Measurements from ENCODE around the gene SLCO4A1.
A peak's percentile ranks its signal among the peaks of the same experiment; 100 is the strongest.

The SLCO4A1 gene

GRCh38 chr20:62701161-62702012 lies 59.1 kb downstream of the SLCO4A1 start:
- DNase-seq (ENCODE audit: low read depth in 3 of 3): no peak

GRCh38 chr20:62702013-62702300 lies 59.7 kb downstream of the SLCO4A1 start:
- no peak for DNase-seq (ENCODE audit: low read depth in 3 of 3)

- no peak for DNase-seq (ENCODE audit: low read depth in 3 of 3)
Observed at GRCh38 chr20:62702895-62703852, 60.9 kb downstream of the SLCO4A1 start.

- no peak for DNase-seq (ENCODE audit: low read depth in 3 of 3)
Observed at GRCh38 chr20:62703853-62704228, 61.5 kb downstream of the SLCO4A1 start.

- DNase-seq (ENCODE audit: low read depth in 3 of 3): no peak
Observed at GRCh38 chr20:62704341-62704948, 62.1 kb downstream of the SLCO4A1 start.

- no peak for DNase-seq (ENCODE audit: low read depth in 3 of 3)
Observed at GRCh38 chr20:62705627-62706026, 63.3 kb downstream of the SLCO4A1 start.

- DNase-seq (ENCODE audit: low read depth in 3 of 3): no peak
Observed at GRCh38 chr20:62706344-62706743, 64.0 kb downstream of the SLCO4A1 start.

- no peak for DNase-seq (ENCODE audit: low read depth in 3 of 3)
Observed at GRCh38 chr20:62706857-62707256, 64.6 kb downstream of the SLCO4A1 start.

- no peak for DNase-seq (ENCODE audit: low read depth in 3 of 3)
Observed at GRCh38 chr20:62707276-62707920, 65.1 kb downstream of the SLCO4A1 start.

GRCh38 chr20:62707921-62708521 lies 65.7 kb downstream of the SLCO4A1 start:
- DNase-seq (ENCODE audit: low read depth in 3 of 3): no peak

- DNase-seq (ENCODE audit: low read depth in 3 of 3): no peak
Observed at GRCh38 chr20:62708591-62709536, 66.6 kb downstream of the SLCO4A1 start, which contains the start of gene NTSR1. Gene NTSR1 (plus strand): TSS chr20:62708836. CDS start chr20:62709208, 372 bp downstream.

- no peak for DNase-seq (ENCODE audit: low read depth in 3 of 3)
Observed at GRCh38 chr20:62709537-62709905, 67.2 kb downstream of the SLCO4A1 start.

GRCh38 chr20:62710221-62710885 lies 68.0 kb downstream of the SLCO4A1 start:
- no peak for DNase-seq (ENCODE audit: low read depth in 3 of 3)

GRCh38 chr20:62710886-62711702 lies 68.8 kb downstream of the SLCO4A1 start:
- DNase-seq (ENCODE audit: low read depth in 3 of 3): peak in 1 of 3 donors; percentile 21

GRCh38 chr20:62711703-62712101 lies 69.4 kb downstream of the SLCO4A1 start:
- DNase-seq (ENCODE audit: low read depth in 3 of 3): no peak

GRCh38 chr20:62712606-62713005 lies 70.3 kb downstream of the SLCO4A1 start:
- no peak for DNase-seq (ENCODE audit: low read depth in 3 of 3)

GRCh38 chr20:62714006-62714405 lies 71.7 kb downstream of the SLCO4A1 start:
- no peak for DNase-seq (ENCODE audit: low read depth in 3 of 3)

GRCh38 chr20:62714799-62715198 lies 72.5 kb downstream of the SLCO4A1 start:
- DNase-seq (ENCODE audit: low read depth in 3 of 3): no peak

GRCh38 chr20:62715201-62715600 lies 72.9 kb downstream of the SLCO4A1 start:
- DNase-seq (ENCODE audit: low read depth in 3 of 3): no peak
